ENCODE results near the gene PRRX2.
"Not testable (repeated sequence)": the region's sequence is repeated elsewhere in the genome, so short reads cannot be mapped to it uniquely, and the experiment has no call there.

PRRX2 gene

GRCh38 chr9:129755151-129755550 lies 89.7 kb downstream of the PRRX2 start:
- peaks cover 6% of the 10 kb centered on the region for H3K27me3 Mint-ChIP-seq (ENCODE audit: low read depth)
- no peak for DNase-seq (ENCODE audit: low spot score)
- peaks cover 7% of the 10 kb centered on the region for H3K4me1 Mint-ChIP-seq (ENCODE audit: low read depth)
- no peaks in the 10 kb centered on the region for H3K36me3 Mint-ChIP-seq (ENCODE audit: low read depth)
- H3K4me3 Mint-ChIP-seq, result no peak overlapping the region
- no peak overlapping the region for H3K27ac Mint-ChIP-seq
- no peaks in the 10 kb centered on the region for H3K9me3 Mint-ChIP-seq

- Mint-ChIP-seq H3K9me3 (no peaks in the 10 kb centered on the region), H3K27ac (no peak overlapping the region), H3K4me3 (no peak overlapping the region), H3K27me3 (ENCODE audit: low read depth) (peaks cover 6% of the 10 kb centered on the region), H3K4me1 (ENCODE audit: low read depth) (peaks cover 7% of the 10 kb centered on the region), H3K36me3 (ENCODE audit: low read depth) (no peaks in the 10 kb centered on the region)
- DNase-seq (ENCODE audit: low spot score), result no peak
Observed at GRCh38 chr9:129756191-129756590, 90.7 kb downstream of the PRRX2 start.

- Mint-ChIP-seq H3K4me3 (no peak overlapping the region), H3K9me3 (no peaks in the 10 kb centered on the region), H3K27ac (no peak overlapping the region), H3K27me3 (ENCODE audit: low read depth) (peaks cover 6% of the 10 kb centered on the region), H3K4me1 (ENCODE audit: low read depth) (peaks cover 7% of the 10 kb centered on the region), H3K36me3 (ENCODE audit: low read depth) (no peaks in the 10 kb centered on the region)
- DNase-seq (ENCODE audit: low spot score), result no peak
Observed at GRCh38 chr9:129757045-129757444, 91.6 kb downstream of the PRRX2 start.

GRCh38 chr9:129759319-129759718 lies 93.9 kb downstream of the PRRX2 start:
- peaks cover 6% of the 10 kb centered on the region for H3K27me3 Mint-ChIP-seq (ENCODE audit: low read depth)
- DNase-seq (ENCODE audit: low spot score), result no peak
- peaks cover 7% of the 10 kb centered on the region for H3K4me1 Mint-ChIP-seq (ENCODE audit: low read depth)
- no peak overlapping the region for H3K27ac Mint-ChIP-seq
- no peak overlapping the region for H3K4me3 Mint-ChIP-seq
- no peaks in the 10 kb centered on the region for H3K9me3 Mint-ChIP-seq
- H3K36me3 Mint-ChIP-seq (ENCODE audit: low read depth), result no peaks in the 10 kb centered on the region

- Mint-ChIP-seq H3K4me1 (ENCODE audit: low read depth) (peaks cover 7% of the 10 kb centered on the region), H3K36me3 (ENCODE audit: low read depth) (no peaks in the 10 kb centered on the region), H3K9me3 (no peaks in the 10 kb centered on the region), H3K4me3 (no peak overlapping the region), H3K27me3 (ENCODE audit: low read depth) (peaks cover 6% of the 10 kb centered on the region), H3K27ac (no peak overlapping the region)
- no peak for DNase-seq (ENCODE audit: low spot score)
Observed at GRCh38 chr9:129759804-129760502, 94.5 kb downstream of the PRRX2 start.

- not testable (repeated sequence) for H3K9me3 Mint-ChIP-seq; H3K27me3 Mint-ChIP-seq (ENCODE audit: low read depth); H3K36me3 Mint-ChIP-seq (ENCODE audit: low read depth); H3K4me3 Mint-ChIP-seq; H3K27ac Mint-ChIP-seq; DNase-seq (ENCODE audit: low spot score); H3K4me1 Mint-ChIP-seq (ENCODE audit: low read depth)
Observed at GRCh38 chr9:129760784-129761183, 95.3 kb downstream of the PRRX2 start.

- Mint-ChIP-seq H3K27ac (no peak overlapping the region), H3K27me3 (ENCODE audit: low read depth) (peaks cover 6% of the 10 kb centered on the region), H3K4me3 (no peak overlapping the region), H3K36me3 (ENCODE audit: low read depth) (no peaks in the 10 kb centered on the region), H3K4me1 (ENCODE audit: low read depth) (peaks cover 7% of the 10 kb centered on the region), H3K9me3 (no peaks in the 10 kb centered on the region)
- DNase-seq (ENCODE audit: low spot score), result no peak
Observed at GRCh38 chr9:129761293-129761900, 96.0 kb downstream of the PRRX2 start.

GRCh38 chr9:129761901-129762369 lies 96.5 kb downstream of the PRRX2 start:
- Mint-ChIP-seq H3K4me1 (ENCODE audit: low read depth) (peaks cover 7% of the 10 kb centered on the region), H3K4me3 (no peak overlapping the region), H3K9me3 (no peaks in the 10 kb centered on the region), H3K27ac (no peak overlapping the region), H3K27me3 (ENCODE audit: low read depth) (peaks cover 6% of the 10 kb centered on the region), H3K36me3 (ENCODE audit: low read depth) (no peaks in the 10 kb centered on the region)
- no peak for DNase-seq (ENCODE audit: low spot score)

- DNase-seq (ENCODE audit: low spot score); H3K4me1 Mint-ChIP-seq (ENCODE audit: low read depth); H3K27ac Mint-ChIP-seq; H3K9me3 Mint-ChIP-seq; H3K36me3 Mint-ChIP-seq (ENCODE audit: low read depth); H3K4me3 Mint-ChIP-seq; H3K27me3 Mint-ChIP-seq (ENCODE audit: low read depth): not testable (repeated sequence)
Observed at GRCh38 chr9:129762370-129762984, 97.0 kb downstream of the PRRX2 start.

GRCh38 chr9:129762985-129763926 lies 97.8 kb downstream of the PRRX2 start:
- H3K9me3 Mint-ChIP-seq, result no peaks in the 10 kb centered on the region
- H3K4me3 Mint-ChIP-seq, result no peak overlapping the region
- no peaks in the 10 kb centered on the region for H3K36me3 Mint-ChIP-seq (ENCODE audit: low read depth)
- no peak for DNase-seq (ENCODE audit: low spot score)
- H3K27me3 Mint-ChIP-seq (ENCODE audit: low read depth), result peaks cover 2% of the 10 kb centered on the region
- no peak overlapping the region for H3K27ac Mint-ChIP-seq
- H3K4me1 Mint-ChIP-seq (ENCODE audit: low read depth), result peaks cover 2% of the 10 kb centered on the region

- Mint-ChIP-seq H3K4me3 (no peak overlapping the region), H3K4me1 (ENCODE audit: low read depth) (peaks cover 2% of the 10 kb centered on the region), H3K27ac (no peak overlapping the region), H3K27me3 (ENCODE audit: low read depth) (no peaks in the 10 kb centered on the region), H3K36me3 (ENCODE audit: low read depth) (no peaks in the 10 kb centered on the region), H3K9me3 (no peaks in the 10 kb centered on the region)
- no peak for DNase-seq (ENCODE audit: low spot score)
Observed at GRCh38 chr9:129765764-129766317, 100.4 kb downstream of the PRRX2 start.

- Mint-ChIP-seq H3K27me3 (ENCODE audit: low read depth) (no peaks in the 10 kb centered on the region), H3K27ac (no peak overlapping the region), H3K4me3 (no peak overlapping the region), H3K4me1 (ENCODE audit: low read depth) (peaks cover 2% of the 10 kb centered on the region), H3K36me3 (ENCODE audit: low read depth) (no peaks in the 10 kb centered on the region), H3K9me3 (no peaks in the 10 kb centered on the region)
- DNase-seq (ENCODE audit: low spot score), result no peak
Observed at GRCh38 chr9:129768486-129768885, 103.0 kb downstream of the PRRX2 start.

GRCh38 chr9:129769669-129770068 lies 104.2 kb downstream of the PRRX2 start:
- Mint-ChIP-seq H3K27me3 (ENCODE audit: low read depth) (no peaks in the 10 kb centered on the region), H3K4me1 (ENCODE audit: low read depth) (peaks cover 2% of the 10 kb centered on the region), H3K27ac (no peak overlapping the region), H3K9me3 (no peaks in the 10 kb centered on the region), H3K4me3 (no peak overlapping the region), H3K36me3 (ENCODE audit: low read depth) (no peaks in the 10 kb centered on the region)
- DNase-seq (ENCODE audit: low spot score), result no peak
